DOHH2 (cell line): ENCODE results near the gene SYNE1.

Source experiments
- H3F3A ChIP-seq: fragments of 200-600 bp; sonication (generic), shearing (Covaris generic); 2 replicates; pipeline ENCODE4 v1.6.0; 2016; ENCODE audit warnings: antibody characterized with exemption, mild to moderate bottlenecking; ENCODE audit not compliant: control insufficient read depth, insufficient read depth
- H3K27ac ChIP-seq: fragments of 200-600 bp; sonication (generic); 2 replicates; pipeline ENCODE4 v1.5.1; 2014; ENCODE audit warnings: low read depth, mild to moderate bottlenecking, low read length, moderate library complexity
- H3K27me3 ChIP-seq: fragments of 200-600 bp; sonication (generic); 2 replicates; pipeline ENCODE4 v1.6.1; 2014; ENCODE audit warnings: mild to moderate bottlenecking, low read length, mixed read lengths; ENCODE audit not compliant: control insufficient read depth
- H3K36me3 ChIP-seq: fragments of 200-600 bp; sonication (generic); 2 replicates; pipeline ENCODE4 v1.6.1; 2014; ENCODE audit warnings: mild to moderate bottlenecking, low read length, moderate library complexity, mixed read lengths; ENCODE audit not compliant: control insufficient read depth
- H3K4me1 ChIP-seq: fragments of 200-600 bp; sonication (generic); 2 replicates; pipeline ENCODE4 v1.6.1; 2014; ENCODE audit warnings: mild to moderate bottlenecking, low read length, mixed read lengths; ENCODE audit not compliant: control insufficient read depth
- H3K4me2 ChIP-seq: fragments of 200-600 bp; sonication (generic); 2 replicates; pipeline ENCODE4 v1.6.0; 2014; ENCODE audit warnings: mild to moderate bottlenecking, low read length, moderate library complexity
- H3K4me3 ChIP-seq: fragments of 200-600 bp; sonication (generic); 2 replicates; pipeline ENCODE4 v1.5.1; 2014; ENCODE audit warnings: mild to moderate bottlenecking, low read length, mixed read lengths
- H3K79me2 ChIP-seq: fragments of 200-600 bp; sonication (generic); 2 replicates; pipeline ENCODE4 v1.6.1; 2014; ENCODE audit warnings: mild to moderate bottlenecking, low read length, mixed read lengths; ENCODE audit not compliant: control insufficient read depth
- H3K9me2 ChIP-seq: fragments of 200-600 bp; sonication (generic); replicated peaks from 2 replicates; pipeline ENCODE4 v1.6.1; 2014; ENCODE audit warnings: mild to moderate bottlenecking, low read length, mixed read lengths; ENCODE audit not compliant: control insufficient read depth
- H3K9me3 ChIP-seq: fragments of 200-600 bp; sonication (generic); 2 replicates; pipeline ENCODE4 v1.6.1; 2014; ENCODE audit warnings: antibody characterized with exemption, low read length, mixed read lengths; ENCODE audit not compliant: control insufficient read depth, insufficient read depth
- H4K20me1 ChIP-seq: fragments of 200-600 bp; sonication (generic); 2 replicates; pipeline ENCODE4 v1.6.0; 2014; ENCODE audit warnings: low read depth, mild to moderate bottlenecking, antibody characterized with exemption, low read length, moderate library complexity; ENCODE audit not compliant: control insufficient read depth, insufficient read depth
- CTCF ChIP-seq: fragments of 200-600 bp; sonication (generic); IDR thresholded peaks from one replicate; pipeline ENCODE4 v1.5.1; 2014; ENCODE audit warnings: antibody characterized with exemption, mild to moderate bottlenecking, low read depth, low read length; ENCODE audit not compliant: poor library complexity, severe bottlenecking
- EZH2phosphoT487 ChIP-seq: fragments of 200-600 bp; sonication (generic); IDR thresholded peaks from 2 replicates; pipeline ENCODE4 v1.6.1; 2017; ENCODE audit warnings: borderline replicate concordance, mild to moderate bottlenecking, antibody characterized with exemption, low read length, moderate library complexity, mixed read lengths

Gene SYNE1

GRCh38 chr6:152404086-152404857, 232.9 kb downstream of the SYNE1 start:
- Histone ChIP-seq H3K4me1 (no peaks in the 10 kb centered on the region), H3K36me3 (no peaks in the 10 kb centered on the region), H3K4me2 (no peak overlapping the region), H3K27ac (no peak overlapping the region), H3K27me3 (no peaks in the 10 kb centered on the region), H3F3A (no peaks in the 10 kb centered on the region), H3K4me3 (no peak overlapping the region), H3K9me3 (no peaks in the 10 kb centered on the region), H3K79me2 (no peaks in the 10 kb centered on the region), H3K9me2 (no peaks in the 10 kb centered on the region), H4K20me1 (no peaks in the 10 kb centered on the region)
- TF ChIP-seq EZH2phosphoT487 = no peak
- TF ChIP-seq CTCF = no peak

- Histone ChIP-seq H3K9me2 (no peaks in the 10 kb centered on the region), H3K27me3 (no peaks in the 10 kb centered on the region), H3K4me2 (no peak overlapping the region), H3K4me3 (no peak overlapping the region), H4K20me1 (no peaks in the 10 kb centered on the region), H3F3A (no peaks in the 10 kb centered on the region), H3K4me1 (no peaks in the 10 kb centered on the region), H3K9me3 (no peaks in the 10 kb centered on the region), H3K79me2 (no peaks in the 10 kb centered on the region), H3K27ac (no peak overlapping the region), H3K36me3 (no peaks in the 10 kb centered on the region)
- TF ChIP-seq CTCF (no peak), EZH2phosphoT487 (no peak)
Measured at GRCh38 chr6:152402791-152403190, 234.4 kb downstream of the SYNE1 start.

GRCh38 chr6:152401978-152402377, 235.2 kb downstream of the SYNE1 start:
- TF ChIP-seq CTCF = no peak
- no peak for TF ChIP-seq EZH2phosphoT487
- Histone ChIP-seq H3K9me3 (no peaks in the 10 kb centered on the region), H3K27ac (no peak overlapping the region), H4K20me1 (no peaks in the 10 kb centered on the region), H3K9me2 (no peaks in the 10 kb centered on the region), H3K27me3 (0 out of 2 replicates have a peak, but pooled peaks cover 2% of the 10 kb centered on the region), H3K36me3 (no peaks in the 10 kb centered on the region), H3F3A (no peaks in the 10 kb centered on the region), H3K4me3 (no peak overlapping the region), H3K4me1 (no peaks in the 10 kb centered on the region), H3K4me2 (no peak overlapping the region), H3K79me2 (no peaks in the 10 kb centered on the region)
